Heart left ventricle (tissue), 16 donors: ENCODE data around the gene NUP62. TPM values are rescaled to one million over a fixed set of nuclear protein-coding genes. Genes with fewer than 3 reads are reported as not detected.

Experiments used
- ATAC-seq, 4 donors: fragments of 200-7000 bp; cut with Tn5 transposase; one replicate each; pipeline ENCODE4 v1.9.1; 2020 to 2022; ENCODE audit warnings: moderate library complexity in 4 of 4, mild to moderate bottlenecking in 3 of 4, moderate number of reproducible peaks in 1 of 4
- DNase-seq, 5 donors: peaks; one replicate each; pipeline ENCODE4 v3.0.0-alpha.2; 2020
- H3K27ac ChIP-seq, 12 donors: fragments of 200-600 bp; sonication (generic) in 4 of 12; one replicate each; pipeline versions ENCODE4 v1.5.0 to v1.8.0; 2016 to 2022; ENCODE audit warnings: mild to moderate bottlenecking in 2 of 12
- H3K27me3 ChIP-seq, 9 donors: fragments of 200-600 bp; sonication (generic) in 2 of 9; one replicate each; pipeline versions ENCODE4 v1.5.1 to v1.8.0; 2016 to 2022; ENCODE audit warnings: mild to moderate bottlenecking in 3 of 9
- H3K36me3 ChIP-seq, 9 donors: fragments of 200-600 bp; sonication (generic) in 2 of 9; one replicate each; pipeline versions ENCODE4 v1.5.0 to v1.8.0; 2018 to 2022; ENCODE audit warnings: mild to moderate bottlenecking in 2 of 9
- H3K4me1 ChIP-seq, 12 donors: fragments of 200-600 bp; sonication (generic) in 4 of 12; one replicate each; pipeline versions ENCODE4 v1.5.0 to v1.8.0; 2016 to 2022; ENCODE audit warnings: mild to moderate bottlenecking in 3 of 12
- H3K4me3 ChIP-seq, 12 donors: fragments of 200-600 bp; sonication (generic) in 4 of 12; one replicate each; pipeline versions ENCODE4 v1.5.0 to v1.8.0; 2017 to 2022; ENCODE audit warnings: mild to moderate bottlenecking in 9 of 12, moderate library complexity in 4 of 12
- H3K9me3 ChIP-seq, 12 donors: fragments of 200-600 bp; sonication (generic) in 4 of 12; one replicate each; pipeline versions ENCODE4 v1.5.0 to v1.8.0; 2016 to 2022; ENCODE audit warnings: mild to moderate bottlenecking in 1 of 12
- POLR2A ChIP-seq, 2 donors: fragments of 450-650 bp; IDR thresholded peaks; one replicate each; pipeline ENCODE4 v1.6.1; 2017; ENCODE audit warnings: antibody characterized with exemption in 2 of 2, mild to moderate bottlenecking in 2 of 2, moderate library complexity in 2 of 2
- WGBS, 4 donors: extraction: QIAGEN DNeasy Blood & Tissue Kit in 2 of 4; methylation state at CpG; one replicate each; pipeline versions ENCODE4 v1.1.5 to v1.1.7; 2013 to 2018; 5-methylcytosine and 5-hydroxymethylcytosine counted together
- intact Hi-C, 10 donors: fragments of 100-400 bp; cut with DNase I; formaldehyde crosslinking; loops; one replicate each; pipeline versions ENCODE4 v1.11.1 to v1.14.2; 2022
- polyA plus RNA-seq, 2 donors: library from polyadenylated mRNA; stranded (reverse); fragments of 200-250 nt; gene quantifications; one replicate each; pipeline ENCODE4 v1.2.3, GENCODE V29; 2013
- total RNA-seq, 9 donors: library from RNA; depleted of rRNA in 2 of 9; stranded (reverse); fragments of >200 nt in 2 of 9; fragmentation: NEBNext Ultra II Directional in 3 of 9; extraction: Animal tissue kit (Norgen Biotek cat#: 25700) in 3 of 9; gene quantifications; one replicate each; pipeline versions ENCODE4 v1.1.0 to v1.2.4, GENCODE V29; 2016 to 2023
- TF ChIP-seq, protein P1 (sequence below), 12 donors: fragments of 200-600 bp; sonication (generic) in 4 of 12; IDR thresholded peaks; one replicate each; pipeline versions ENCODE4 v1.5.0 to v1.8.0; 2018 to 2022; ENCODE audit warnings: antibody characterized with exemption in 12 of 12, mild to moderate bottlenecking in 5 of 12
- donor health status: ischemic (EF 13 %, LVEDD 7.1; RV severe dilation, severe dysfunction).
- donor health status: healthy with polysubstance abuse.
- donor health status: DM: no; HTN: yes; CAD: no.
- donor health status: DM: no; HTN: no; CAD: no.
- donor health status: ischemic (EF 25% LVEDD 6.9; RV normal size, moderate dysfunction).
- donor health status: ischemic (EF 25% LVEDD 5.7; RV mildly dilated, moderate dysfunction).
- donor health status: healthy.
- donor health status: DM: yes; HTN: yes; CAD: no.
- donor health status: ischemic (EF 35%, LVEDD 5.7; RV mildly dilated, moderate dysfunction).
- donor health status: nonischemic (EF 11% LVEDD 7.7; RV severe dilation, severe dysfunction).
- donor health status: DM: yes; HTN: yes; CAD: no.
- donor health status: PGD.
- donor health status: ischemic (EF 29% LVEDD 5.4; RV normal size, mild dysfunction).
- donor health status: nonischemic (EF 23%, LVEDD 6.1; RV moderate dilation, normal function).

Gene NUP62
- total and polyA plus RNA-seq, 11 donors, result 14.0 to 61.9 (median 33.0) TPM

DNA sequence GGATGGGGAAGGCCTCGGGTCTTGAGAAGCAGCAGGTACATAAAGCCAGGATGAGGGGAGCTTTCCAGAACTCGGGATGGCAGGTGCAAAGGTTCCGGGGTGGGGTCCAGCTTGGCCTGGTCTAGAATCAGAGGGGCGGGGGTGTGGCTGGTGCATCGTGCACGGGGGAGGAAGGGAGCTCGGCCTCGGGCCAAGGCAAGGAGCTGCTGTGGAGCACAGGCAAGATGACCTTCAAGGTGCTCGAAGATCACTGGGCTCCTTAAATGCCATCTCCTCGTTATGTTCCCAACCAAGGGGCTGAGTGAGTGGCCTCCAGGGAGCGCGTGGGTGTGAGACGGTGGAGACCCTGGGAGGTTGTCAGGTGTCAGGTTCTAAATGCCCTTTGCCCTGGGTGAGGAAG is 47.8 kb upstream of the NUP62 start:
- Histone ChIP-seq H3K27me3 (no peaks in the 10 kb centered on the region), H3K9me3 (no peaks in the 10 kb centered on the region), H3K4me1 (peaks cover 0 to 24% (median 0%) of the 10 kb centered on the region in 12 donors), H3K36me3 (peaks cover 0 to 61% (median 54%) of the 10 kb centered on the region in 9 donors), H3K4me3 (no peak overlapping the region), H3K27ac (no peak overlapping the region)
- intact Hi-C loops, result no loop called here
- 88 to 95% (median 88%) methylated on average over 13 of the region's 13 CpGs for WGBS, 4 donors
- peak in 1 of 5 donors; percentile 27 for DNase-seq
- TF ChIP-seq, protein P1, sequence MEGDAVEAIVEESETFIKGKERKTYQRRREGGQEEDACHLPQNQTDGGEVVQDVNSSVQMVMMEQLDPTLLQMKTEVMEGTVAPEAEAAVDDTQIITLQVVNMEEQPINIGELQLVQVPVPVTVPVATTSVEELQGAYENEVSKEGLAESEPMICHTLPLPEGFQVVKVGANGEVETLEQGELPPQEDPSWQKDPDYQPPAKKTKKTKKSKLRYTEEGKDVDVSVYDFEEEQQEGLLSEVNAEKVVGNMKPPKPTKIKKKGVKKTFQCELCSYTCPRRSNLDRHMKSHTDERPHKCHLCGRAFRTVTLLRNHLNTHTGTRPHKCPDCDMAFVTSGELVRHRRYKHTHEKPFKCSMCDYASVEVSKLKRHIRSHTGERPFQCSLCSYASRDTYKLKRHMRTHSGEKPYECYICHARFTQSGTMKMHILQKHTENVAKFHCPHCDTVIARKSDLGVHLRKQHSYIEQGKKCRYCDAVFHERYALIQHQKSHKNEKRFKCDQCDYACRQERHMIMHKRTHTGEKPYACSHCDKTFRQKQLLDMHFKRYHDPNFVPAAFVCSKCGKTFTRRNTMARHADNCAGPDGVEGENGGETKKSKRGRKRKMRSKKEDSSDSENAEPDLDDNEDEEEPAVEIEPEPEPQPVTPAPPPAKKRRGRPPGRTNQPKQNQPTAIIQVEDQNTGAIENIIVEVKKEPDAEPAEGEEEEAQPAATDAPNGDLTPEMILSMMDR (IDR thresholded peaks at IDR 0.05), result no peak
- no peak for TF ChIP-seq POLR2A (IDR thresholded peaks at IDR 0.05)
- ATAC-seq, result no peak

DNA sequence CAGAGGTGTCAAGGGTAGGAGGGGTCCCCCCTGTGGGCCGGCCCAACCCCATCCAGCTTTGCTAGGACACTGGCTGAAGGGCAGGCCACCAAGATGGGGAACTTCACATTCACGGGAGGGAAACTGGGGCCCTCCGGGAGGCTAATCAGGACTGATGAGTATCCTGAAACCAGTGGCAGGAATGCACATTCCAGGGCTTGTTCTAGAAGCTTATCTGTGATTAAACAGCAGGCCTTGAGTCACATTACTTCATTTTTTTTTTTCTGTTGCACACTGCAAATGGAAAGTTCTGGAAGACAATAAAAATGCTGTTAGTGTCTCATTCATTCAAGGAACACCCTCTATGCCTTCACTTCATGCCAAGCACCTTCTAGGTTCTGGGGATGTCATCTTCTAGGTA is 47.2 kb upstream of the NUP62 start:
- Histone ChIP-seq H3K4me3 (no peak overlapping the region), H3K27ac (no peak overlapping the region), H3K9me3 (no peaks in the 10 kb centered on the region), H3K27me3 (no peaks in the 10 kb centered on the region), H3K4me1 (peaks cover 0 to 30% (median 0%) of the 10 kb centered on the region in 12 donors), H3K36me3 (peaks cover 0 to 55% (median 49%) of the 10 kb centered on the region in 9 donors)
- TF ChIP-seq, protein P1 (IDR thresholded peaks at IDR 0.05), result no peak
- no peak for TF ChIP-seq POLR2A (IDR thresholded peaks at IDR 0.05)
- no peak for ATAC-seq
- WGBS, 4 donors, result 55 to 63% (median 60%) methylated on average over 3 of the region's 3 CpGs
- peak in 1 of 5 donors; percentile 16 for DNase-seq
- intact Hi-C loops, result no loop called here

DNA sequence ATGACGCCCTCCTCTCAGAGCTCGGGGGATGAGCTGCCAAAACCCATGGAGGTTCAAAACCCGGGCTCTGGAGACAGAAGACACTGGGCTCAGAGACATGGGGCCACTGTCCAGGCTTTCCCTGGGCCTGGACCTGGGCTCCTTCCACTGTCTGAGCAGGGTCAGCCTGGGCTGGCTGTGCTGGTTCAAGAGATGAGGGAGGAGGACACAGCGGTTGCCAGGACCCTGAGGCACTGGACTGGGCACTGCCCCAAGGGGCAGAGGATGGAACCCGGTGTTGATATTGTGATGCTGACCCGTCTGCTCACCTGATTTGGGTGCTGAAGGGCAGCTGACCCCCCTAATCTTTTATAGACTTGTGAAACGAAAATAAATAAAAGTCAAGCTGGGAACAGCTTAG is 45.7 kb upstream of the NUP62 start:
- Histone ChIP-seq H3K4me3 (no peak overlapping the region), H3K36me3 (peaks cover 0 to 46% (median 37%) of the 10 kb centered on the region in 9 donors), H3K27me3 (no peaks in the 10 kb centered on the region), H3K9me3 (no peaks in the 10 kb centered on the region), H3K27ac (no peak overlapping the region), H3K4me1 (peaks cover 0 to 30% (median 0%) of the 10 kb centered on the region in 12 donors)
- 86 to 89% (median 88%) methylated on average over 7 of the region's 7 CpGs for WGBS, 4 donors
- ATAC-seq (no peak), DNase-seq (no peak)
- intact Hi-C loops, result no loop called here
- TF ChIP-seq, protein P1 (IDR thresholded peaks at IDR 0.05), result no peak
- no peak for TF ChIP-seq POLR2A (IDR thresholded peaks at IDR 0.05)

DNA sequence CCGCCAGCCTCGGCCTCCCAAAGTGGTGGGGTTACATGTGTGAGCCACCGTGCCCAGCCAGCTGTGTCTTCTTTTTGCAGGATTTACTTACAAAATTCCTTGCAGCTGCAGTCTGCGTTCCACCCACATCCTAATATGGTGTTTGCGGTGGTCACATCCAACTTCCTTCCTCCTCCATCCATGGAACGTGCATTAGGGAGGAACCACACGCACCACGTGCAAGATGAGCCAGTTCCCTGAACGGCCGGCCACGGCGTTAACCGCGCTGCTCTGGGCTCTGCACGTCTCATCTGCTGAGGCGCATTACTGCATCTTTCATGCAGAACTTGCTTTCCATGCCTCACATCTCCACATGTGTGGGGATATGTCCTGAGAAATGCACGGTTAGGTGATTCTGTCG is 44.7 kb upstream of the NUP62 start:
- Histone ChIP-seq H3K9me3 (no peaks in the 10 kb centered on the region), H3K36me3 (peaks cover 0 to 40% (median 32%) of the 10 kb centered on the region in 9 donors), H3K27me3 (peaks cover 0 to 4% (median under 1%) of the 10 kb centered on the region in 9 donors), H3K4me1 (peaks cover 0 to 31% (median 0%) of the 10 kb centered on the region in 12 donors), H3K27ac (no peak overlapping the region), H3K4me3 (no peak overlapping the region)
- ATAC-seq (peak in 2 of 4 donors; percentile 37 to 43), DNase-seq (peak in 2 of 5 donors; percentile 61 to 72)
- intact Hi-C loops, result no loop called here
- no peak for TF ChIP-seq POLR2A (IDR thresholded peaks at IDR 0.05)
- TF ChIP-seq, protein P1 (IDR thresholded peaks at IDR 0.05), result no peak
- 78 to 84% (median 83%) methylated on average over 17 to 18 of the region's 18 CpGs for WGBS, 4 donors
